GM12878 (cell line): Measurements from ENCODE around the gene TRMT1. TPM values are rescaled to one million over a fixed set of nuclear protein-coding genes. Genes with fewer than 3 reads are reported as not detected.
A peak's percentile ranks its signal among the peaks of the same experiment; 100 is the strongest.

ENCODE experiments used
- ATAC-seq: fragments of 200-7000 bp; cut with Tn5 transposase; 3 replicates; pipeline ENCODE4 v1.9.1; 2020; ENCODE audit warnings: mild to moderate bottlenecking, moderate library complexity
- BruUV-seq: library from RNA; stranded (reverse); fragments of 400-500 nt; replicated peaks from 2 replicates; lab custom pipeline; 2021; lab: Mats Ljungman, UMichigan
- CTCF ChIA-PET: fragments of 300-600 bp; sonication (Branson Sonifier 250); formaldehyde crosslinking; extraction: SDS; loops from one replicate; lab custom pipeline; 2021; ENCODE audit warnings: inconsistent platforms; lab: Yijun Ruan, JAX
- POLR2A ChIA-PET: fragments of 350-600 bp; formaldehyde crosslinking; extraction: SDS; loops from one replicate; lab custom pipeline; 2021; ENCODE audit warnings: inconsistent platforms; lab: Charles Lee
- RAD21 ChIA-PET: fragments of 300-600 bp; sonication (Branson Sonifier 250); formaldehyde crosslinking; loops from one replicate; lab custom pipeline; 2023; ENCODE audit warnings: antibody characterized with exemption; ENCODE audit not compliant: unreplicated experiment; lab: Charles Lee
- SMC1A ChIA-PET: fragments of 300-600 bp; sonication (Branson Sonifier 250); formaldehyde crosslinking; loops from one replicate; lab custom pipeline; 2023; ENCODE audit not compliant: unreplicated experiment, uncharacterized antibody; lab: Charles Lee
- DNase-seq: peaks from one replicate; pipeline ENCODE4 v3.0.0-alpha.2; 2011; ENCODE audit warnings: low read depth, low spot score
- FAIRE-seq: peaks from 3 replicates; lab custom pipeline; 2011; peaks lifted over from hg19 to GRCh38; lab: Jason Lieb, UNC
- H2AFZ ChIP-seq: 2 replicates; pipeline ENCODE4 v1.6.0; 2011; ENCODE audit warnings: low read depth, low read length, control low read depth; ENCODE audit not compliant: control insufficient read depth
- H3K27ac ChIP-seq: 2 replicates; pipeline ENCODE4 v1.5.1; 2011; ENCODE audit warnings: control low read depth; ENCODE audit not compliant: control insufficient read depth, insufficient read depth
- H3K27me3 ChIP-seq, 2 experiments: replicated peaks in 1 of 2; 2 replicates each; pipeline versions ENCODE4 v1.6.0 to v1.6.1; 2011; ENCODE audit warnings: low read length in 1 of 2; ENCODE audit not compliant: control insufficient read depth in 2 of 2, insufficient read depth in 2 of 2
- H3K36me3 ChIP-seq, 2 experiments: 2 replicates each; pipeline ENCODE4 v1.5.1; 2011; ENCODE audit warnings: low read length in 1 of 2; ENCODE audit not compliant: control insufficient read depth in 2 of 2, insufficient read depth in 2 of 2
- H3K4me1 ChIP-seq: 2 replicates; pipeline ENCODE4 v1.6.1; 2011; ENCODE audit warnings: mild to moderate bottlenecking, low read length, moderate library complexity, mixed read lengths; ENCODE audit not compliant: control insufficient read depth, insufficient read depth
- H3K4me2 ChIP-seq: 2 replicates; pipeline ENCODE4 v1.6.0; 2011; ENCODE audit warnings: control low read depth; ENCODE audit not compliant: control insufficient read depth, insufficient read depth
- H3K4me3 ChIP-seq: fragments of 200-600 bp; sonication (generic); 2 replicates; pipeline ENCODE4 v1.5.1; 2016
- H3K79me2 ChIP-seq: 2 replicates; pipeline ENCODE4 v1.6.0; 2011; ENCODE audit warnings: low read length; ENCODE audit not compliant: control insufficient read depth, insufficient read depth
- H3K9ac ChIP-seq: 2 replicates; pipeline ENCODE4 v1.8.0; 2011; ENCODE audit warnings: low read length, control low read depth, mixed read lengths; ENCODE audit not compliant: control insufficient read depth, insufficient read depth
- H3K9me3 ChIP-seq: replicated peaks from 3 replicates; pipeline ENCODE4 v1.5.1; 2011; ENCODE audit warnings: mild to moderate bottlenecking, low read length; ENCODE audit not compliant: control insufficient read depth, insufficient read depth
- H4K20me1 ChIP-seq: 2 replicates; pipeline ENCODE4 v1.6.0; 2011; ENCODE audit not compliant: control insufficient read depth, insufficient read depth
- ATF3 ChIP-seq: IDR thresholded peaks from 2 replicates; pipeline ENCODE4 v1.6.1; 2011; ENCODE audit warnings: low read depth, mild to moderate bottlenecking, low read length, moderate library complexity, borderline replicate concordance; ENCODE audit errors: extremely low read depth
- EGR1 ChIP-seq, 2 experiments: IDR thresholded peaks; 1 replicate in 1 of 2; 2 replicates in 1 of 2; pipeline ENCODE4 v1.6.1; 2011 to 2012; ENCODE audit warnings: low read depth in 2 of 2, low read length in 2 of 2, borderline replicate concordance in 1 of 2, mild to moderate bottlenecking in 1 of 2, moderate library complexity in 1 of 2
- ESRRA ChIP-seq: IDR thresholded peaks from 2 replicates; pipeline ENCODE4 v1.6.1; 2012; ENCODE audit warnings: mild to moderate bottlenecking, low read length, improper control_type of control experiment
- LARP7 ChIP-seq: fragments of 450-650 bp; IDR thresholded peaks from 2 replicates; pipeline ENCODE4 v1.6.1; 2017; ENCODE audit warnings: mild to moderate bottlenecking
- MXI1 ChIP-seq: fragments of 150-350 bp; IDR thresholded peaks from 2 replicates; pipeline ENCODE4 v1.6.1; 2011; ENCODE audit warnings: low read depth, mild to moderate bottlenecking, inconsistent platforms, low read length, improper control_type of control experiment
- NR2F1 ChIP-seq: fragments of 450-650 bp; conservative IDR thresholded peaks from 2 replicates; pipeline ENCODE4 v1.6.1; 2017; ENCODE audit warnings: mild to moderate bottlenecking
- POLR2A ChIP-seq: IDR thresholded peaks from 2 replicates; pipeline ENCODE4 v1.6.1; 2011; ENCODE audit warnings: low read depth, mild to moderate bottlenecking, low read length
- POU2F2 ChIP-seq: IDR thresholded peaks from 3 replicates; pipeline ENCODE4 v1.6.1; 2011; ENCODE audit warnings: low read depth, mild to moderate bottlenecking, low read length, borderline replicate concordance
- RUNX3 ChIP-seq: IDR thresholded peaks from 2 replicates; pipeline ENCODE4 v1.6.1; 2012; ENCODE audit warnings: low read length, inconsistent platforms
- SMC3 ChIP-seq: IDR thresholded peaks from 2 replicates; pipeline ENCODE4 v1.6.1; 2011; ENCODE audit warnings: low read length, improper control_type of control experiment, borderline replicate concordance
- TBL1XR1 ChIP-seq: IDR thresholded peaks from 2 replicates; pipeline ENCODE4 v1.6.1; 2012; ENCODE audit warnings: low read depth, low read length, improper control_type of control experiment
- TCF12 ChIP-seq: IDR thresholded peaks from 2 replicates; pipeline ENCODE4 v1.6.1; 2011; ENCODE audit warnings: low read depth, mild to moderate bottlenecking, low read length
- ZBTB33 ChIP-seq: fragments of 450-650 bp; IDR thresholded peaks from 2 replicates; pipeline ENCODE4 v1.6.1; 2017; ENCODE audit warnings: mild to moderate bottlenecking
- ZNF24 ChIP-seq: fragments of 450-650 bp; IDR thresholded peaks from 2 replicates; pipeline ENCODE4 v1.6.1; 2017; ENCODE audit warnings: antibody characterized with exemption, mild to moderate bottlenecking
- WGBS: methylation state at CpG from one replicate; pipeline ENCODE4 v1.1.6; 2016; ENCODE audit warnings: low lambda C conversion rate; ENCODE audit not compliant: insufficient replicate concordance, insufficient coverage; ENCODE audit errors: missing lambda C conversion rate; 5-methylcytosine and 5-hydroxymethylcytosine counted together
- in situ Hi-C: fragments of 300-500 bp; cut with MboI; formaldehyde crosslinking; loops from 9 replicates; pipeline ENCODE4 v1.14.3; 2018; ENCODE audit warnings: mixed read lengths
- intact Hi-C: fragments of 100-400 bp; cut with micrococcal nuclease; formaldehyde crosslinking; loops from one replicate; pipeline ENCODE4 v1.14.2; 2022; ENCODE audit not compliant: unreplicated experiment
- polyA plus RNA-seq, 11 experiments: library from polyadenylated mRNA; depleted of rRNA in 4 of 11; unstranded in 6 of 11; stranded (reverse) in 5 of 11; fragments of >200 nt; fragmentation: Nextera tagmentation in 4 of 11; fragmentation: Illumina TruSeq in 1 of 11; extraction: Ambion mirVana in 4 of 11; extraction: Trizol in 1 of 11; gene quantifications; 1 replicate in 1 of 11; 2 replicates in 10 of 11; pipeline versions ENCODE4 v1.2.1 to v1.2.3, GENCODE V29; 2011 to 2016; ENCODE audit warnings: inconsistent platforms in 2 of 11, missing spikeins in 2 of 11, low read depth in 1 of 11
- total RNA-seq, 4 experiments: library from RNA; depleted of rRNA in 3 of 4; stranded (reverse); fragments of >200 nt in 3 of 4; fragmentation: Illumina TruSeq in 1 of 4; extraction: Trizol in 1 of 4; gene quantifications; 2 replicates each; pipeline versions ENCODE4 v1.2.1 to v1.2.3, GENCODE V29; 2013 to 2021
- TF ChIP-seq, protein P1 (sequence below): fragments of 450-650 bp; IDR thresholded peaks from 2 replicates; pipeline ENCODE4 v1.6.1; 2016; ENCODE audit warnings: mild to moderate bottlenecking
- TF ChIP-seq, protein P2 (sequence below): fragments of 450-650 bp; conservative IDR thresholded peaks from 2 replicates; pipeline ENCODE4 v1.6.1; 2017; ENCODE audit warnings: mild to moderate bottlenecking, moderate library complexity

TRMT1 gene
- total and polyA plus RNA-seq, 10 of the 15 experiments (the other 5 are each of a cell fraction or from before 2014, with no cell fraction given): 3.4 to 68.8 (median 34.8) TPM

DNA sequence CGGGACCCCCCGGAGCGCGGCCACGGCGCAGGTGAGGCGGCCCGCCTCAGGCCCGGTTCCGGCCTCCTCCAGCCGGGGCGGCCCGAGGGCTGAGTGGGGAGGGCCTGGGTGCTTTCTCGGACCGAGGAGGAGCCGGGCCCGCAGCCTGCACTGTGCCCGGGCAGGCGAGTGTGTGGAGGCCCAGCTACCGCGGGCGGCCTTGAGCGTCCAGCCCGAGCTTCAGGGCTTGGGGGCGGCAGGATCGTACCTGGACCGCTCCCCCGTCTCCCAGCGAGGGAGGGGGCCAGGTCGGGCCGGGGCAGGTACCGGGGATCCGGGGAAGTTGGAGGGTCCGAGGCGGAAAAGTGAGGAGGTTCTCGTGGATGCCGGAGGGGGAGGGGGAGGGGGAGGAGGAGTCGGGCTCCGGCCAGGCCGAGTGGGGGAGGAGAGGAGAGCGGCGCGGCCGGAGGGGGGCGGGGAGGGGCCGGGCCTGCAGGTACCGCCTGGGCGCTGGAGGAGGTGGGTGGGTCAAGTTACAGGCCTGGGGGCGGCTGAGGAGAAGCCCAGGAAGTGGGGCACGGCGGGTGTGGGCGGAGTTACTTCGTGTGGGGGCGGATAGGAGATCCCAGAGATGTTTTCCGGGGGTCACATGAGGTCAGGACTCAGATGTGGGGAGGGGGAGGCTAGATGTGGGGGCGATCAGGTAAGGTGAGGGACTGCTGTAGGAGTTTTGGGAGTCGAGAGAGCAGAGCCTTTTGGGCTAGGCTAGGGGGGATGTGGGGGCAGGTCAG lies 2.1 kb upstream of the TRMT1 start:
- BruUV-seq: no TSS peak
- ATAC-seq (peak; percentile 8), DNase-seq (no peak), FAIRE-seq (no peak)
- peak overlapping the region; percentile 90 for H3K4me2 ChIP-seq
- H3K27ac ChIP-seq: peak overlapping the region; percentile 75
- H3K9ac ChIP-seq: peak overlapping the region; percentile 67
- peak overlapping the region; percentile 92 for H3K4me3 ChIP-seq
- no peaks in the 10 kb centered on the region for H3K27me3 ChIP-seq
- H3K36me3 ChIP-seq: peaks cover 2 to 7% of the 10 kb centered on the region in 2 experiments; a peak in 3 of 4 replicates
- H2AFZ ChIP-seq: no peak overlapping the region
- ChIA-PET RAD21 (interaction anchor here (1.0 to 2.2 kb wide), 6 partner anchors 13 to 42 kb away, joined by 4 to 10 read pairs (median 5); partner anchors contain the start of genes IER2 and STX10), SMC1A (interaction anchor here (1.2 to 1.8 kb wide), 7 partner anchors 14 to 143 kb away, joined by 3 to 7 read pairs (median 6); partner anchors contain the start of genes IER2 and STX10), CTCF (interaction anchor here (1.0 to 3.0 kb wide), 12 partner anchors 13 to 141 kb away, joined by 3 to 13 read pairs (median 4); no protein-coding TSS in a partner anchor), POLR2A (interaction anchor here (0.6 to 3.8 kb wide), 12 partner anchors 13 to 1779 kb away, joined by 3 to 28 read pairs (median 4); partner anchors contain the start of genes IER2 and STX10)
- intact Hi-C loops (loop anchor here (2.0 to 5.0 kb wide), 2 partner anchors 32 to 144 kb away; partner anchors contain the start of genes IER2 and STX10), in situ Hi-C loops (no loop called here)
- WGBS: under 1% methylated on average over 34 of the region's 57 CpGs
- H3K4me1 ChIP-seq: peaks cover 36% of the 10 kb centered on the region
- no peaks in the 10 kb centered on the region for H3K9me3 ChIP-seq
- peaks cover 65% of the 10 kb centered on the region for H3K79me2 ChIP-seq
- peaks cover 10% of the 10 kb centered on the region for H4K20me1 ChIP-seq
- TF ChIP-seq ZNF24 (no peak), EGR1 (IDR thresholded peaks at IDR 0.05; ENCODE audit: borderline replicate concordance in 1 of 2, low read depth in 2 of 2, low read length in 2 of 2) (peak in 1 of 2 experiments; percentile 95; a peak in 2 of 3 replicates), TBL1XR1 (peak; percentile 12; the same call in 1 of the 2 replicates), NR2F1 (peak; percentile 66), POU2F2 (no peak), LARP7 (peak; percentile 29; the same call in 1 of the 2 replicates), ESRRA (no peak), ZBTB33 (no peak), RUNX3 (0 out of 2 replicates have a peak, but pooled peaks have one; percentile 23), TCF12 (0 out of 2 replicates have a peak, but pooled peaks have one; percentile 7), ATF3 (no peak), MXI1 (0 out of 2 replicates have a peak, but pooled peaks have one; percentile 22), POLR2A (peak; percentile 7; the same call in 1 of the 2 replicates), SMC3 (no peak)
- TF ChIP-seq, protein P1, sequence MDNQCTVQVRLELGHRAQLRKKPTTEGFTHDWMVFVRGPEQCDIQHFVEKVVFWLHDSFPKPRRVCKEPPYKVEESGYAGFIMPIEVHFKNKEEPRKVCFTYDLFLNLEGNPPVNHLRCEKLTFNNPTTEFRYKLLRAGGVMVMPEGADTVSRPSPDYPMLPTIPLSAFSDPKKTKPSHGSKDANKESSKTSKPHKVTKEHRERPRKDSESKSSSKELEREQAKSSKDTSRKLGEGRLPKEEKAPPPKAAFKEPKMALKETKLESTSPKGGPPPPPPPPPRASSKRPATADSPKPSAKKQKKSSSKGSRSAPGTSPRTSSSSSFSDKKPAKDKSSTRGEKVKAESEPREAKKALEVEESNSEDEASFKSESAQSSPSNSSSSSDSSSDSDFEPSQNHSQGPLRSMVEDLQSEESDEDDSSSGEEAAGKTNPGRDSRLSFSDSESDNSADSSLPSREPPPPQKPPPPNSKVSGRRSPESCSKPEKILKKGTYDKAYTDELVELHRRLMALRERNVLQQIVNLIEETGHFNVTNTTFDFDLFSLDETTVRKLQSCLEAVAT: 0 out of 2 replicates have a peak, but pooled peaks have one; percentile 47
- TF ChIP-seq, protein P2, sequence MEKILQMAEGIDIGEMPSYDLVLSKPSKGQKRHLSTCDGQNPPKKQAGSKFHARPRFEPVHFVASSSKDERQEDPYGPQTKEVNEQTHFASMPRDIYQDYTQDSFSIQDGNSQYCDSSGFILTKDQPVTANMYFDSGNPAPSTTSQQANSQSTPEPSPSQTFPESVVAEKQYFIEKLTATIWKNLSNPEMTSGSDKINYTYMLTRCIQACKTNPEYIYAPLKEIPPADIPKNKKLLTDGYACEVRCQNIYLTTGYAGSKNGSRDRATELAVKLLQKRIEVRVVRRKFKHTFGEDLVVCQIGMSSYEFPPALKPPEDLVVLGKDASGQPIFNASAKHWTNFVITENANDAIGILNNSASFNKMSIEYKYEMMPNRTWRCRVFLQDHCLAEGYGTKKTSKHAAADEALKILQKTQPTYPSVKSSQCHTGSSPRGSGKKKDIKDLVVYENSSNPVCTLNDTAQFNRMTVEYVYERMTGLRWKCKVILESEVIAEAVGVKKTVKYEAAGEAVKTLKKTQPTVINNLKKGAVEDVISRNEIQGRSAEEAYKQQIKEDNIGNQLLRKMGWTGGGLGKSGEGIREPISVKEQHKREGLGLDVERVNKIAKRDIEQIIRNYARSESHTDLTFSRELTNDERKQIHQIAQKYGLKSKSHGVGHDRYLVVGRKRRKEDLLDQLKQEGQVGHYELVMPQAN: 0 out of 2 replicates have a peak, but pooled peaks have one; percentile 16
